H1 (cell line): ENCODE results near the gene CDPF1. TPM values are rescaled to one million over a fixed set of nuclear protein-coding genes. Genes with fewer than 3 reads are reported as not detected.

Experiments
- ASH2L ChIP-seq: fragments of 200-600, 300-600 bp; sonication (generic); IDR thresholded peaks from one replicate; pipeline ENCODE4 v1.7.1; 2017; ENCODE audit warnings: low read length
- CTBP2 ChIP-seq: IDR thresholded peaks from 2 replicates; pipeline ENCODE4 v1.7.0; 2011; ENCODE audit warnings: borderline replicate concordance, mild to moderate bottlenecking, moderate library complexity, mixed read lengths, low read length; ENCODE audit not compliant: insufficient read depth, insufficient read length
- EZH2 ChIP-seq: fragments of 200-600 bp; sonication (generic); IDR thresholded peaks from 2 replicates; pipeline ENCODE4 v1.7.1; 2012; ENCODE audit warnings: low read depth, mild to moderate bottlenecking, moderate library complexity, low read length, inconsistent platforms; ENCODE audit not compliant: severe bottlenecking
- FOSL1 ChIP-seq: IDR thresholded peaks from 2 replicates; pipeline ENCODE4 v1.6.1; 2011; ENCODE audit warnings: mild to moderate bottlenecking, low read depth, low read length, moderate library complexity; ENCODE audit not compliant: insufficient read depth
- PHF8 ChIP-seq: fragments of 200-600 bp; sonication (generic); conservative IDR thresholded peaks from 2 replicates; pipeline ENCODE4 v1.7.1; 2012; ENCODE audit warnings: low read depth, mild to moderate bottlenecking, inconsistent platforms, low read length, moderate library complexity
- ZNF274 ChIP-seq: IDR thresholded peaks from 2 replicates; pipeline ENCODE4 v1.7.0; 2012; ENCODE audit warnings: low read length, borderline replicate concordance; ENCODE audit errors: extremely low read depth
- polyA plus RNA-seq, 7 experiments: library from polyadenylated mRNA; depleted of rRNA in 3 of 7; stranded (reverse) in 5 of 7; unstranded in 2 of 7; fragments of >200 nt in 5 of 7; fragments of 200-250 nt in 2 of 7; gene quantifications; 1 replicate in 5 of 7; 2 replicates in 1 of 7; 4 replicates in 1 of 7; pipeline versions ENCODE4 v1.2.1 to v1.2.3, GENCODE V29; 2011 to 2013; ENCODE audit warnings: missing spikeins in 2 of 7, mixed read lengths in 2 of 7
- total RNA-seq: library from RNA; stranded (reverse); fragmentation: NEBNext Ultra II Directional; extraction: Animal tissue kit (Norgen Biotek cat#: 25700); gene quantifications from 2 replicates; pipeline ENCODE4 v1.2.1, GENCODE V29; 2021
- TF ChIP-seq, protein P1 (sequence below): IDR thresholded peaks from 2 replicates; pipeline ENCODE4 v1.6.1; 2011; ENCODE audit warnings: low read depth, mild to moderate bottlenecking, low read length; ENCODE audit not compliant: insufficient read depth
- TF ChIP-seq, protein P2 (sequence below): fragments of 300-600 bp; sonication (generic); IDR thresholded peaks from 2 replicates; pipeline ENCODE4 v1.7.1; 2012; ENCODE audit warnings: low read length, moderate library complexity, mild to moderate bottlenecking, inconsistent platforms; ENCODE audit not compliant: insufficient replicate concordance

The CDPF1 gene
- total and polyA plus RNA-seq, 2 of the 8 experiments (the other 6 are each of a cell fraction or from before 2014, with no cell fraction given): 9.7 to 13.7 TPM

DNA sequence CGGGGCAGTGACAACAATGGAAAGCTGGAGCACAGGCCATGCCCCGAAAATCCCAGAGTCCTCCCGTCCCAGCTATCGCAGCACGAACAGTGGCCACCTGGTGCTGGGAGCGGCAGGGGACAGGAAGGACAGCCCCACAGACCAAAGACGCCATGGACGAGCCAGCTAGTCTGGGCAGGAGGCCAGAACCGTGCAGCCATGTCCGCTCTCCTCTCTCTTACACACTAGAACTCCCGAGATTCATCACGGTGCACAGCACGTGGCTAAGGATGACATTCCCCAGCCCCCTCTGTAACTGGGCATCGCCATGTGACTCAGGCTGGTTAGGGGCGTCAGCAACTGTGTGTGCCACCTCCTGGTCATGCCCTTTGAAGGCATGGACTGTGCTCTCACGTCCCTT, 4.6 kb downstream of the CDPF1 start (continued):
- TF ChIP-seq EZH2: no peak
- TF ChIP-seq, protein P1, sequence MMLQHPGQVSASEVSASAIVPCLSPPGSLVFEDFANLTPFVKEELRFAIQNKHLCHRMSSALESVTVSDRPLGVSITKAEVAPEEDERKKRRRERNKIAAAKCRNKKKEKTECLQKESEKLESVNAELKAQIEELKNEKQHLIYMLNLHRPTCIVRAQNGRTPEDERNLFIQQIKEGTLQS: no peak
- no peak for TF ChIP-seq ASH2L
- no peak for TF ChIP-seq PHF8
- no peak for TF ChIP-seq CTBP2
- TF ChIP-seq, protein P2, sequence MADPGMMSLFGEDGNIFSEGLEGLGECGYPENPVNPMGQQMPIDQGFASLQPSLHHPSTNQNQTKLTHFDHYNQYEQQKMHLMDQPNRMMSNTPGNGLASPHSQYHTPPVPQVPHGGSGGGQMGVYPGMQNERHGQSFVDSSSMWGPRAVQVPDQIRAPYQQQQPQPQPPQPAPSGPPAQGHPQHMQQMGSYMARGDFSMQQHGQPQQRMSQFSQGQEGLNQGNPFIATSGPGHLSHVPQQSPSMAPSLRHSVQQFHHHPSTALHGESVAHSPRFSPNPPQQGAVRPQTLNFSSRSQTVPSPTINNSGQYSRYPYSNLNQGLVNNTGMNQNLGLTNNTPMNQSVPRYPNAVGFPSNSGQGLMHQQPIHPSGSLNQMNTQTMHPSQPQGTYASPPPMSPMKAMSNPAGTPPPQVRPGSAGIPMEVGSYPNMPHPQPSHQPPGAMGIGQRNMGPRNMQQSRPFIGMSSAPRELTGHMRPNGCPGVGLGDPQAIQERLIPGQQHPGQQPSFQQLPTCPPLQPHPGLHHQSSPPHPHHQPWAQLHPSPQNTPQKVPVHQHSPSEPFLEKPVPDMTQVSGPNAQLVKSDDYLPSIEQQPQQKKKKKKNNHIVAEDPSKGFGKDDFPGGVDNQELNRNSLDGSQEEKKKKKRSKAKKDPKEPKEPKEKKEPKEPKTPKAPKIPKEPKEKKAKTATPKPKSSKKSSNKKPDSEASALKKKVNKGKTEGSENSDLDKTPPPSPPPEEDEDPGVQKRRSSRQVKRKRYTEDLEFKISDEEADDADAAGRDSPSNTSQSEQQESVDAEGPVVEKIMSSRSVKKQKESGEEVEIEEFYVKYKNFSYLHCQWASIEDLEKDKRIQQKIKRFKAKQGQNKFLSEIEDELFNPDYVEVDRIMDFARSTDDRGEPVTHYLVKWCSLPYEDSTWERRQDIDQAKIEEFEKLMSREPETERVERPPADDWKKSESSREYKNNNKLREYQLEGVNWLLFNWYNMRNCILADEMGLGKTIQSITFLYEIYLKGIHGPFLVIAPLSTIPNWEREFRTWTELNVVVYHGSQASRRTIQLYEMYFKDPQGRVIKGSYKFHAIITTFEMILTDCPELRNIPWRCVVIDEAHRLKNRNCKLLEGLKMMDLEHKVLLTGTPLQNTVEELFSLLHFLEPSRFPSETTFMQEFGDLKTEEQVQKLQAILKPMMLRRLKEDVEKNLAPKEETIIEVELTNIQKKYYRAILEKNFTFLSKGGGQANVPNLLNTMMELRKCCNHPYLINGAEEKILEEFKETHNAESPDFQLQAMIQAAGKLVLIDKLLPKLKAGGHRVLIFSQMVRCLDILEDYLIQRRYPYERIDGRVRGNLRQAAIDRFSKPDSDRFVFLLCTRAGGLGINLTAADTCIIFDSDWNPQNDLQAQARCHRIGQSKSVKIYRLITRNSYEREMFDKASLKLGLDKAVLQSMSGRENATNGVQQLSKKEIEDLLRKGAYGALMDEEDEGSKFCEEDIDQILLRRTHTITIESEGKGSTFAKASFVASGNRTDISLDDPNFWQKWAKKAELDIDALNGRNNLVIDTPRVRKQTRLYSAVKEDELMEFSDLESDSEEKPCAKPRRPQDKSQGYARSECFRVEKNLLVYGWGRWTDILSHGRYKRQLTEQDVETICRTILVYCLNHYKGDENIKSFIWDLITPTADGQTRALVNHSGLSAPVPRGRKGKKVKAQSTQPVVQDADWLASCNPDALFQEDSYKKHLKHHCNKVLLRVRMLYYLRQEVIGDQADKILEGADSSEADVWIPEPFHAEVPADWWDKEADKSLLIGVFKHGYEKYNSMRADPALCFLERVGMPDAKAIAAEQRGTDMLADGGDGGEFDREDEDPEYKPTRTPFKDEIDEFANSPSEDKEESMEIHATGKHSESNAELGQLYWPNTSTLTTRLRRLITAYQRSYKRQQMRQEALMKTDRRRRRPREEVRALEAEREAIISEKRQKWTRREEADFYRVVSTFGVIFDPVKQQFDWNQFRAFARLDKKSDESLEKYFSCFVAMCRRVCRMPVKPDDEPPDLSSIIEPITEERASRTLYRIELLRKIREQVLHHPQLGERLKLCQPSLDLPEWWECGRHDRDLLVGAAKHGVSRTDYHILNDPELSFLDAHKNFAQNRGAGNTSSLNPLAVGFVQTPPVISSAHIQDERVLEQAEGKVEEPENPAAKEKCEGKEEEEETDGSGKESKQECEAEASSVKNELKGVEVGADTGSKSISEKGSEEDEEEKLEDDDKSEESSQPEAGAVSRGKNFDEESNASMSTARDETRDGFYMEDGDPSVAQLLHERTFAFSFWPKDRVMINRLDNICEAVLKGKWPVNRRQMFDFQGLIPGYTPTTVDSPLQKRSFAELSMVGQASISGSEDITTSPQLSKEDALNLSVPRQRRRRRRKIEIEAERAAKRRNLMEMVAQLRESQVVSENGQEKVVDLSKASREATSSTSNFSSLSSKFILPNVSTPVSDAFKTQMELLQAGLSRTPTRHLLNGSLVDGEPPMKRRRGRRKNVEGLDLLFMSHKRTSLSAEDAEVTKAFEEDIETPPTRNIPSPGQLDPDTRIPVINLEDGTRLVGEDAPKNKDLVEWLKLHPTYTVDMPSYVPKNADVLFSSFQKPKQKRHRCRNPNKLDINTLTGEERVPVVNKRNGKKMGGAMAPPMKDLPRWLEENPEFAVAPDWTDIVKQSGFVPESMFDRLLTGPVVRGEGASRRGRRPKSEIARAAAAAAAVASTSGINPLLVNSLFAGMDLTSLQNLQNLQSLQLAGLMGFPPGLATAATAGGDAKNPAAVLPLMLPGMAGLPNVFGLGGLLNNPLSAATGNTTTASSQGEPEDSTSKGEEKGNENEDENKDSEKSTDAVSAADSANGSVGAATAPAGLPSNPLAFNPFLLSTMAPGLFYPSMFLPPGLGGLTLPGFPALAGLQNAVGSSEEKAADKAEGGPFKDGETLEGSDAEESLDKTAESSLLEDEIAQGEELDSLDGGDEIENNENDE: no peak
- no peak for TF ChIP-seq ZNF274
- TF ChIP-seq FOSL1: no peak
